HCT116 (cell line): ENCODE measurements around the gene CALU. TPM values are rescaled to one million over a fixed set of nuclear protein-coding genes. Genes with fewer than 3 reads are reported as not detected.
A peak's percentile ranks its signal among the peaks of the same experiment; 100 is the strongest.

Source experiments
- ATAC-seq: fragments of 200-7000 bp; cut with Tn5 transposase; 2 replicates; pipeline ENCODE4 v1.9.1; 2020; ENCODE audit warnings: mild to moderate bottlenecking, moderate library complexity
- BruUV-seq: library from RNA; stranded (reverse); fragments of 400-500 nt; replicated peaks from 2 replicates; lab custom pipeline; 2021; lab: Mats Ljungman, UMichigan
- CTCF ChIA-PET: fragments of 300-600 bp; sonication (Branson Sonifier 250); formaldehyde crosslinking; loops from one replicate; lab custom pipeline; 2021; ENCODE audit warnings: antibody characterized with exemption; lab: Charles Lee
- POLR2A ChIA-PET: fragments of 300-600, 350-600 bp; sonication (Branson Sonifier 250); formaldehyde crosslinking; loops from one replicate; lab custom pipeline; 2021; ENCODE audit warnings: antibody characterized with exemption; lab: Charles Lee
- RAD21 ChIA-PET, 2 experiments: fragments of 300-600 bp; sonication (Branson Sonifier 250); formaldehyde crosslinking; loops; one replicate each; lab custom pipeline; 2023; ENCODE audit warnings: low total read pairs in 2 of 2; ENCODE audit not compliant: uncharacterized antibody in 2 of 2, unreplicated experiment in 2 of 2, low non-redundant PET in 1 of 2; lab: Charles Lee
- DNase-seq: peaks from one replicate; pipeline ENCODE4 v3.0.0-alpha.2; 2010; ENCODE audit warnings: low read depth, low spot score
- H2AFZ ChIP-seq: fragments of 200-600 bp; shearing (Covaris generic), sonication (generic); 2 replicates; pipeline ENCODE4 v1.6.1; 2017; ENCODE audit warnings: low read depth, mixed run types, mixed read lengths, antibody characterized with exemption, low read length; ENCODE audit not compliant: poor library complexity, severe bottlenecking
- H3K27ac ChIP-seq: 2 replicates; pipeline ENCODE4 v1.5.1; 2012; ENCODE audit warnings: low read depth, low read length
- H3K27me3 ChIP-seq: fragments of 200-600 bp; sonication (generic); 2 replicates; pipeline ENCODE4 v1.6.1; 2016; ENCODE audit warnings: mixed run types, low read length, mixed read lengths; ENCODE audit not compliant: insufficient read depth
- H3K36me3 ChIP-seq, 2 experiments: fragments of 200-500 bp in 1 of 2; fragments of 200-600 bp in 1 of 2; sonication (Bioruptor generic) in 1 of 2; sonication (generic) in 1 of 2; 2 replicates each; pipeline versions ENCODE4 v1.5.1 to v1.6.1; 2014 to 2016; ENCODE audit warnings: low read length in 2 of 2, inconsistent platforms in 1 of 2, mixed read lengths in 1 of 2, mixed run types in 1 of 2; ENCODE audit not compliant: insufficient read depth in 2 of 2, control insufficient read depth in 1 of 2
- H3K4me1 ChIP-seq, 2 experiments: fragments of 200-600 bp in 1 of 2; sonication (generic) in 1 of 2; 2 replicates each; pipeline versions ENCODE4 v1.5.1 to v1.6.1; 2012 to 2017; ENCODE audit warnings: low read length in 2 of 2, inconsistent platforms in 1 of 2, mild to moderate bottlenecking in 1 of 2, mixed read lengths in 1 of 2, mixed run types in 1 of 2, moderate library complexity in 1 of 2; ENCODE audit not compliant: insufficient read depth in 2 of 2, control insufficient read depth in 1 of 2
- H3K4me2 ChIP-seq: fragments of 200-600 bp; sonication (generic); 2 replicates; pipeline ENCODE4 v1.6.1; 2017; ENCODE audit warnings: mixed run types, low read length, mixed read lengths
- H3K4me3 ChIP-seq, 2 experiments: fragments of 200-600 bp in 1 of 2; sonication (generic) in 1 of 2; replicated peaks in 1 of 2; 2 replicates each; pipeline ENCODE4 v1.5.1; 2011 to 2016; ENCODE audit warnings: low read length in 2 of 2, control low read depth in 1 of 2, low read depth in 1 of 2, mild to moderate bottlenecking in 1 of 2, mixed read lengths in 1 of 2, mixed run types in 1 of 2
- H3K79me2 ChIP-seq: fragments of 200-600 bp; sonication (generic); 2 replicates; pipeline ENCODE4 v1.6.1; 2017; ENCODE audit warnings: mild to moderate bottlenecking, mixed run types, low read length, moderate library complexity, mixed read lengths; ENCODE audit not compliant: insufficient read depth
- H3K9ac ChIP-seq: fragments of 200-600 bp; sonication (generic); 2 replicates; pipeline ENCODE4 v1.6.1; 2016; ENCODE audit warnings: low read length, mixed read lengths
- H3K9me2 ChIP-seq: fragments of 200-600 bp; sonication (generic), shearing (Covaris generic); 2 replicates; pipeline ENCODE4 v1.6.1; 2017; ENCODE audit warnings: mixed run types, mild to moderate bottlenecking, moderate library complexity; ENCODE audit not compliant: insufficient read depth
- H3K9me3 ChIP-seq, 2 experiments: fragments of 200-500 bp in 1 of 2; fragments of 200-600 bp in 1 of 2; sonication (Bioruptor generic) in 1 of 2; sonication (generic) in 1 of 2; 2 replicates each; pipeline ENCODE4 v1.6.1; 2014 to 2017; ENCODE audit warnings: low read length in 2 of 2, mixed read lengths in 2 of 2, inconsistent platforms in 1 of 2, low read depth in 1 of 2, mild to moderate bottlenecking in 1 of 2, mixed run types in 1 of 2, moderate library complexity in 1 of 2; ENCODE audit not compliant: control insufficient read depth in 1 of 2, insufficient read depth in 1 of 2
- H4K20me1 ChIP-seq: fragments of 200-600 bp; sonication (generic), shearing (Covaris generic); 2 replicates; pipeline ENCODE4 v1.6.1; 2017; ENCODE audit warnings: mixed run types, mild to moderate bottlenecking, moderate library complexity; ENCODE audit not compliant: insufficient read depth
- ATF3 ChIP-seq: IDR thresholded peaks from 2 replicates; pipeline ENCODE4 v1.6.1; 2012
- CTCF ChIP-seq, 3 experiments: fragments of 200-600 bp in 1 of 3; sonication (generic) in 1 of 3; IDR thresholded peaks in 2 of 3; conservative IDR thresholded peaks in 1 of 3; 2 replicates each; pipeline ENCODE4 v1.5.1; 2012 to 2017; ENCODE audit warnings: low read depth in 2 of 3, low read length in 2 of 3, antibody characterized with exemption in 1 of 3, borderline replicate concordance in 1 of 3, control low read depth in 1 of 3, mild to moderate bottlenecking in 1 of 3, mixed read lengths in 1 of 3, mixed run types in 1 of 3, moderate library complexity in 1 of 3; ENCODE audit not compliant: insufficient read depth in 1 of 3
- EGR1 ChIP-seq: IDR thresholded peaks from 2 replicates; pipeline ENCODE4 v1.6.1; 2012; ENCODE audit warnings: low read depth
- EZH2phosphoT487 ChIP-seq: fragments of 200-600 bp; IDR thresholded peaks from 2 replicates; pipeline ENCODE4 v1.6.1; 2018; ENCODE audit warnings: antibody characterized with exemption, borderline replicate concordance
- POLR2A ChIP-seq: IDR thresholded peaks from 2 replicates; pipeline ENCODE4 v1.7.0; 2011; ENCODE audit warnings: borderline replicate concordance; ENCODE audit not compliant: insufficient read depth, insufficient read length; ENCODE audit errors: extremely low read depth
- REST ChIP-seq: IDR thresholded peaks from 2 replicates; pipeline ENCODE4 v1.6.1; 2012; ENCODE audit warnings: low read depth
- ZFX ChIP-seq: fragments of 450-650 bp; IDR thresholded peaks from 2 replicates; pipeline ENCODE4 v1.6.1; 2017
- ZNF274 ChIP-seq: fragments of 200-500 bp; sonication (Bioruptor generic); IDR thresholded peaks from 2 replicates; pipeline ENCODE4 v1.6.1; 2014; ENCODE audit warnings: mild to moderate bottlenecking, low read depth, low read length, inconsistent platforms
- intact Hi-C: fragments of 100-400 bp; cut with micrococcal nuclease; formaldehyde crosslinking; loops from 2 replicates; pipeline ENCODE4 v1.10.0; 2022
- total RNA-seq: library from RNA; stranded (reverse); gene quantifications from one replicate; pipeline ENCODE4 v1.2.1, GENCODE V29; 2021; ENCODE audit not compliant: unreplicated experiment

Gene CALU
- total RNA-seq, 1 experiment from 2014 or later: 106 TPM

- TF ChIP-seq ZFX (no peak), ZNF274 (no peak), EZH2phosphoT487 (no peak), EGR1 (no peak), POLR2A (no peak), CTCF (IDR thresholded peaks at IDR 0.05 in 2 of 3, conservative IDR thresholded peaks at IDR 0.05 in 1 of 3; ENCODE audit: borderline replicate concordance in 1 of 3, insufficient read depth in 1 of 3, low read depth in 2 of 3, low read length in 2 of 3) (no peak)
- no peak overlapping the region for H3K27ac ChIP-seq
- POLR2A ChIA-PET: no interaction called here
These were observed 42.7 kb downstream of the CALU start for GRCh38 chr7:128781851-128782250.

GRCh38 chr7:128783143-128783861 lies 44.1 kb downstream of the CALU start:
- H3K27ac ChIP-seq: no peak overlapping the region
- TF ChIP-seq ATF3 (peak; percentile 86), REST (no peak)
- TF ChIP-seq, all 23 proteins: peak for 1
- H3K27me3 ChIP-seq: no peaks in the 10 kb centered on the region
- H3K36me3 ChIP-seq: no peaks in the 10 kb centered on the region
- H3K9me3 ChIP-seq: no peaks in the 10 kb centered on the region
- H2AFZ ChIP-seq: no peak overlapping the region
- H3K4me1 ChIP-seq: no peaks in the 10 kb centered on the region
- CTCF ChIA-PET: no interaction called here
- RAD21 ChIA-PET: no interaction called here
- POLR2A ChIA-PET: no interaction called here
- no peaks in the 10 kb centered on the region for H3K79me2 ChIP-seq
- H3K9ac ChIP-seq: no peak overlapping the region
- peak; percentile 88 for ATAC-seq
- no peaks in the 10 kb centered on the region for H4K20me1 ChIP-seq
- intact Hi-C loops: no loop called here
- no peak overlapping the region for H3K4me3 ChIP-seq
- no peaks in the 10 kb centered on the region for H3K9me2 ChIP-seq
- DNase-seq: peak; percentile 8
- no TSS peak for BruUV-seq
- no peak overlapping the region for H3K4me2 ChIP-seq

More at GRCh38 chr7:128781851-128782250, 42.7 kb downstream of the CALU start:
- H3K79me2 ChIP-seq: no peaks in the 10 kb centered on the region
- ChIA-PET RAD21 (no interaction called here), CTCF (no interaction called here)
- H3K27me3 ChIP-seq: no peaks in the 10 kb centered on the region
- no peaks in the 10 kb centered on the region for H4K20me1 ChIP-seq
- no peaks in the 10 kb centered on the region for H3K36me3 ChIP-seq
- no TSS peak for BruUV-seq
- intact Hi-C loops: no loop called here
- DNase-seq (no peak), ATAC-seq (no peak)
- no peaks in the 10 kb centered on the region for H3K9me2 ChIP-seq
- H3K4me3 ChIP-seq: no peak overlapping the region
- no peak overlapping the region for H3K4me2 ChIP-seq
- H3K9ac ChIP-seq: no peak overlapping the region
- no peaks in the 10 kb centered on the region for H3K9me3 ChIP-seq
- no peak overlapping the region for H2AFZ ChIP-seq
- H3K4me1 ChIP-seq: no peaks in the 10 kb centered on the region
